Left colon (tissue), 2 donors: Measurements from ENCODE around the gene PXYLP1. TPM values are rescaled to one million over a fixed set of nuclear protein-coding genes. Genes with fewer than 3 reads are reported as not detected.
A peak's percentile ranks its signal among the peaks of the same experiment; 100 is the strongest.

Source experiments
- ATAC-seq: fragments of 200-7000 bp; cut with Tn5 transposase; one replicate; pipeline ENCODE4 v1.9.1; 2020; ENCODE audit warnings: mild to moderate bottlenecking, moderate library complexity
- DNase-seq, 2 donors: peaks; one replicate each; pipeline ENCODE4 v3.0.0-alpha.2; 2020
- intact Hi-C, 2 donors: fragments of 100-400 bp; cut with DNase I in 1 of 2; cut with micrococcal nuclease in 1 of 2; formaldehyde crosslinking; loops; one replicate each; pipeline versions ENCODE4 v1.11.2 to v1.14.0; 2022; cut with DNase I, micrococcal nuclease
- total RNA-seq, 2 donors: library from RNA; stranded (reverse); fragmentation: NEBNext Ultra II Directional; extraction: Animal tissue kit (Norgen Biotek cat#: 25700); gene quantifications; one replicate each; pipeline ENCODE4 v1.2.1, GENCODE V29; 2021
- donor health status: DM: no; HTN: no; CAD: no.
- donor health status: DM: yes; HTN: yes; CAD: no.

The PXYLP1 gene
- total RNA-seq, 2 donors from 2014 or later: 8.2 to 11.3 TPM

DNA sequence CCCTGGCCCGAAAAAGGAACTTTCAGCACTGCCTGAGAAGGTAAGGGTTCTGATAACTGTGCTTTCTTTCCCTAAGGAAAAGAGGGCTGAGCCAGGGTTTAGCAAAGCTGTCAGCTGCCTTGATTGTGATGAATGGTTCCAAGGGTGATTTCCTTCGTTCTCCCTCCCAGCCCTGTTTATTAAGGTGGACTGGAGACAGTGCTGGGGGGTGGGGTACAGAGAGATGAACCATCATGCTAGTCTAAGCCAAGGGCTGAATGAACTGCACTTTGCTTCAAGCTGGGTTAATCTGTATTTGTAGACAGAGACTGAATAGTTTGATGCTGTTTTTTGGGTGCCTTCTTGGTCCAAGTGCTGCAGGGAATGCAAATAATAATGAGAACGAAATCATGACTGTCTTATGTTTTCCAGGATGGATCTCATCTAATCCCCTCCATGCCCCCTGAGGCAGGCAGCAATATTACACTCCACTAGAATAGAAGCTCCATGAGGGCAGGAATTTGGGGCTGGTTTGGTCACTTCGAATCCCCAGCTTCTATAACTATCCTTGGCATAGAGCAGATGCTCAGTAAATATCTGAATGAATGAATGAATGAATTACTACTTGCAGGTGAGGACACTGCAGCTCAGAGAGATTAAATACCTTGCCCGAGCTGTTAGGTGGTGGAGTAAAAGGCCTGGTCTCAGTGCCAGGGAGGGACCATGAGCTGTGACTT is 10.9 kb downstream of the PXYLP1 start:
- DNase-seq (no peak), ATAC-seq (no peak)
- intact Hi-C loops: no loop called here

DNA sequence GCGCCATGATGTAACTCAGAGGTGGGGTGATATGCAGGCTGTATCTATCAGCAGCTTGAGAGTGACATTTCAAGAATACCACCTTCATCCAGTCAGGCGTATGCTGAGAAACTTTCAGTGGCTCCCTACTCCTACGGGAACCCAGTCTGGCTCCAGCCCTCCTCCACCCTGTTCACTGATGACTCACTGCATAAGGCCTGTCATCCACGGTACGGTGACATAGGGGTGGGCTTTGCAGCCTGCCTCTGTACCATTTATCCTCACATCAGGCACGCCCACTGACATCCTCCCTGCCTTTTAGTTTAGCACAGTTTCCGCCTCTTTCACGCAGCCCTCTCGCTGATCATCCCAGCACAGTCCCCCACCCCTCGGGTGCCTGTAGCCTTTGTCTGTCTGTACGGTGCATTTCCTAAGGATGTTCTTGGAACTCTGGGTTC is 11.7 kb downstream of the PXYLP1 start:
- no peak for ATAC-seq
- intact Hi-C loops: no loop called here
- no peak for DNase-seq

DNA sequence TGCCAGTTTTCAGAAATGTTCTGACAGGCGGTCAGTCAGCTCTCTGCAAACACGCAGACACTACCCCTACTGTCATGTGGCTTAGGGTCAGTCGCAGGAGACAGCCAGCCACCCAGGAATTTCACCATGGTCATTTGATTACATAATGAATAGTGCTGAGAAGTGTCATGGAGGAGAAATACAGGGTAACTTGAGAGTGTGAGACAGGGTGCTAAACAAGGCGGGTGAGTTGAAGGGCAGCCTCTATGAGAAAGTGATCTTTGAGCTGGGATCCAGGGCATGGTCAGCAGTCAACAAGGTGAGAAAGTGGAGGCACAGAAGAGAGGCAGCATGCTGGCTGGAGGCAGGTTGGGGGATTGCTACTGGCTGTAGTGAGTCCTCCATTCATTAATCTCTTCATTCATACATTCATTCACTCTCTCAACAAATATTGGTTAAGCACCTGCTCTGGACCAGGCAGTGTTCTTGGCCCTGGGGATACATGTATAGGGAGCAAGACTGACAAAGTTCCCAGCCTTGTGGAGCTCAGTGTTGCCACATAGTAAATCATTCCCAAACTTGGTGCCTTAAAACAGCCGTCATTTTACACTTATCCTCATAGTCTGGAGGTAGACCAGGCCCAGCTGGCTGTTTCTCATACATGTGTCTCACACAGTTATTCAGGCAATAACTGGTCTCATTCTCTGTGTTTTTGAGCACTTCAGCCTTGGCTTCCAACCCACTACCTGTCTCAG is 14.8 kb downstream of the PXYLP1 start:
- intact Hi-C loops: no loop called here
- ATAC-seq (no peak), DNase-seq (no peak)

- no peak for DNase-seq
- no peak for ATAC-seq
- intact Hi-C loops: no loop called here
Observed at GRCh38 chr3:141246958-141247301, 15.3 kb downstream of the PXYLP1 start.

GRCh38 chr3:141248064-141248463 is 16.4 kb downstream of the PXYLP1 start:
- ATAC-seq: no peak
- intact Hi-C loops: no loop called here

DNA sequence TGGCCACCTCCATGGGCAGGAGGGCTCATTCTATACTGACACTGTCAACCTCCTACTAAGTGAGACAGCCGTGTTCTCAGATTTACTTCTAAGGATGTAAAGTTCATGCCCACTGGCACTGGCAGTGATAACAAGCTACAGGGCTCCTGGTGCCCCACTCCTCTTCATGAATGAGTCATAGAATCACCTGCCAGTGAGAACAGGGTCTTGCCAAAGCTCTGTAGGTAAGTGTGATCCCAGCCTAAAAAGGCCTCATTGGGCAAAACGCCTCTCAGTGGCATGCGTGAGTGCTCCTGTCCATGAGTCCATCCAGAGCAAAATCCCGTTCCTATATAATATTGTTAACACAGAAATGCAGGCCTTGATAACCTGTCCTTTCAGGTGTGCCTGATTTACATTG is 17.4 kb downstream of the PXYLP1 start:
- ATAC-seq (no peak), DNase-seq (no peak)
- intact Hi-C loops: no loop called here

More at GRCh38 chr3:141248064-141248463, 16.4 kb downstream of the PXYLP1 start:
- DNase-seq: no peak

DNA sequence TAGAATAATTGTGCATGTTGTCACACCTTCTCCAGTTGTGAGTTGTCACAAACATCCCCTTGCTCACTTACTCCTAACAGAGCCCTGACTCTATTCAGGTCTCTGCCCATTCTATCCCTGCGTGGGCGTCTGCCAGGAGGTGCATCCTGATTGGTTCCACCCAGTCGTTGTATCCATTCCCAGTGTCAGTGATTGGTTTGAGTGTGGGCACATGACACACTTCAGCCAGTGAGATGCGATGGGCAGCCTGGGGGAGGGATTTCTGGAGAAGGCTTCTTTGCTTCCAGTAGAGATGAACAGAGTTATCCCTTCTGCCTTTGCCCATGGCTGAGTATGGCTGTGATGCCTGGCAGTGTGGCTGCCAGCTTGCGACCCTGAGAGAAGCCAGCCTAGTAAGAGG is 18.7 kb downstream of the PXYLP1 start:
- ATAC-seq (no peak), DNase-seq (no peak)
- intact Hi-C loops: no loop called here

GRCh38 chr3:141250828-141251227 is 19.2 kb downstream of the PXYLP1 start:
- DNase-seq (no peak), ATAC-seq (no peak)
- intact Hi-C loops: no loop called here

DNA sequence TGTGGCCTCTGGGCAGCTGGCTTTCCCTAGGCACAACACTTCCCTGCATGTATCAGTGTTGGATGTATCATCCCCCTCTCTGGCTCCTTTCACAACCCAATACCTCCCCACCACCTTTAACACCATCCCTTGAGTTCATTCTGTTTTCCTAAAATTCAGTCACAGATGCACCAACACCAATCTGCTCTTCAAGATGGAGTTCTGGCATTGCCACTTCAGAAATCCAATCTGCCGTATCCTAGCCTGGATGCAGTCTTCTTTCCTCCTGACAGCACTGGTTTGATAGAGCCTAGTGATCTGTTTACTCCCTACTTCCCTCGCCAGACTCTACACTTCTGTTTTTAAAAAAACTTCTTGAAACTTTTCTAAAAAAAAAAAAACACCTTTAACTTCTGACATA is 21.7 kb downstream of the PXYLP1 start:
- ATAC-seq (no peak), DNase-seq (no peak)
- intact Hi-C loops: no loop called here

- ATAC-seq: no peak
- no peak for DNase-seq
- intact Hi-C loops: no loop called here
Observed at GRCh38 chr3:141253811-141254210, 22.2 kb downstream of the PXYLP1 start.

- intact Hi-C loops: no loop called here
- DNase-seq: no peak
- no peak for ATAC-seq
Observed at GRCh38 chr3:141255137-141255845, 23.7 kb downstream of the PXYLP1 start.

DNA sequence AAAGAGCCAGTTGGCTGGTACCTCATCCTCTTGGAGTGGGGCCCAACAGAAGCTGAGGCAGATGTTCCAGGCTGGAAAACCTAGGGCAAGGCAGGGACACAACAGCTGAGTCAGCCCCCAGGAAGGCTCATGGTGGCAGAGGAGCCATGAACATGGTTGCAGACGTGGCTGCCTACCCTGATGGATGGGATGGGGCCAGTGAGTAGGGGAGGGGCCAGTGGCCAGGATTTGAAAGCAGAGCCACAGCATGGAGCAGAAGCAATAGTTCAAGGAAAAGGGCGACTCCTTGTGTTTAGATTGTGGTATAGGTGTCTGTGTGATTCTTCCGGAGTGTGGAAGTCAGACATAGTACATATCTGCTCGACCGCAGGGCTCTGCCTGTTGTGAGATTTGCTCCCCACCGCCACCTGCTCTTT is 24.2 kb downstream of the PXYLP1 start:
- intact Hi-C loops: no loop called here
- ATAC-seq (peak; percentile 75), DNase-seq (no peak)

DNA sequence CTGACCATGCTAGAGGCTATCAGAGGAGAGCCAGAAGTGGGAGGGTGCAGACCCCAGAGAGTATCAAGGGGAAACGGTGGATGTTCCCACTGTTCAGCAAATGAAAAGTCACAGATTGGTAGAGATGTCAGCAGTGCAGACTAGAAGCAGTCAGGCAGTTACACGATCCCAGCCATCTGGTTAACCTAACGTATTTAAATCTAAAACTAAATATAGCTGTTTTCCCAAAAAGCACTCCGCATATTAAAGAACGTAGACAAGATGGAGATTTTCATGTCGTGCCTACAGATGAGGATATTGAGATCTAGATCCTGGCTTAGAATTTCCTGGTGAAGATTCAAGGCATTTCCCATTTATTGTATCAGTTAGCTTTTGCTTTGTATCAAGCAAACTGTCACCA is 25.2 kb downstream of the PXYLP1 start:
- DNase-seq (no peak), ATAC-seq (no peak)
- intact Hi-C loops: no loop called here

- intact Hi-C loops: no loop called here
- DNase-seq: no peak
- ATAC-seq: no peak
Observed at GRCh38 chr3:141257961-141258360, 26.3 kb downstream of the PXYLP1 start.

DNA sequence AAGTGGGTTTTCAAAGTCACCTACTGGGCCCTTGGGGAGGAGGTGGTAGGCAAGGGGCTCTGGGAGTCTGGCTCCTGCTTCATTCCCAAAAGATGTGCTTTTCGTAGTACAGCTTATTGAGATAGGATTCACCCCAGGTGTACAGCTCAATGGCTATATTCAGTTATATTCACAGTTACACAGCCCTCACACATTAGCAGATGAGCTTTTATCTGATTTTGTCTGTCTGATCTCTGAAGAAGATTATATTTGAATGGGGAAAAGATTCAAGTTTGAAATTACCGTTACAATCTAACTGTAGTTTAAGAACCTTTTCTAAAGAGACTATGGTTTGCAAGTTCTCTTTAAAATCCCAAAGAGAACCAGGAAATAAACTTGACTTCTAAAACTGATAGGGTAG is 27.3 kb downstream of the PXYLP1 start:
- DNase-seq: no peak
- no peak for ATAC-seq
- intact Hi-C loops: no loop called here

- no peak for DNase-seq
- ATAC-seq: no peak
- intact Hi-C loops: no loop called here
Observed at GRCh38 chr3:141259821-141260629, 28.4 kb downstream of the PXYLP1 start.

GRCh38 chr3:141260630-141260927 is 29.0 kb downstream of the PXYLP1 start:
- ATAC-seq (no peak), DNase-seq (no peak)
- intact Hi-C loops: no loop called here

GRCh38 chr3:141261472-141262307 is 30.1 kb downstream of the PXYLP1 start:
- intact Hi-C loops: no loop called here
- ATAC-seq (no peak), DNase-seq (no peak)

DNA sequence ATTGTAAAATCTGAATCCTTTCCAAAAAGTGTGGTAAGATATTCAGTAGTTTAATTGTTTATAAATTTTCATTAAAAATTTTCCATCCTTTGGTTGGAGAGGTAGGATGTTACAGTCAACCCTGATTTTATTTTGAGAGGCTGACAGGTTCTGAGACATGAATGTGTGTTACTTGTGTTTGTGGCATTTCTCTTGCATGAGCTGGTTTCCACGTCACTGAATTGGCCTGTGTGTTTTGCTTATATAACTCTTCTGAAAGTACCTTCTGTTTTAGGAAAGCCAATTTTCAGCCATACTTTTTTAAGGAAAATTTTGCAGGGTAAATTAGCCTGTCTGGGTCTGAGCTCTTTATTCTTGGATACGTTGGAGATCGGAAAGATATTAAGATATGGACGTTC is 30.7 kb downstream of the PXYLP1 start:
- intact Hi-C loops: no loop called here
- ATAC-seq: no peak
- DNase-seq: no peak
